Measurements from ENCODE around the gene PEX13.

The PEX13 gene

DNA sequence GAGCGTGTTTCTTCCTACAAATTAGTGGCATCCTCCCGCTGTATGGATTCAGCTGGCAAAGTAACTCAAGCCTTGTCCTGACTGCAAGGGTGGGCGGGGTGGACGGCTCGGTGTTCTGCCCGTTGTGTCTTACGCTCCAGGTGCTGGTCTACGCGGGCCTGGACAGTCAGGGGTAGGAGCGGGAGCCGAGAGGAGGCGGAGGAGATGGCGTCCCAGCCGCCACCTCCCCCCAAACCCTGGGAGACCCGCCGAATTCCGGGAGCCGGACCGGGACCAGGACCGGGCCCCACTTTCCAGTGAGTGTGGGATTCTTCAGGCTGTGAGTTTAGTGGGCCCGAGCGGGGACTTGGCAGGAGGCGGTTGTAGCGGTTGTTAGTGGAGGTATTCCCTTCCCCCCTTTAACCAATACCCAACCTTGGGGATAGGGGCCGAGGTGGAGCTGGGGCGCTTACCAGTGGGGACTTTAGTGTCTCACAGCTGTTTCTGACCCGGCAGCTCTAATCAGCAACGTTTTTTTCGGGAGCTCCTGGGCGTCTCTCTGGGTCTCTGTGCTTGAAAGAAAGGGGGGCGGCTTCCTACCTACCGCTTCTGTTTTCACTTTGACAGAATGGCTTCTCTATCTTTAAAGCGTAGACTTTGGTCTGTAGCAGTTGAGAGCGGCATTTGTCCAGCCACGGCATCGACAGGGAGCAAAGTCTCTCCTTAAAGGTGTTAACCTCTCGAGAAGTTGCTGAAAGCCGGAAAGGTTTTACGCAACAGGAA is at the start of gene PEX13, which contains the start of gene PUS10 (continued):
- TF ChIP-seq ZNF776 (tag by site-specific recombination; IDR thresholded peaks at IDR 0.05; ENCODE audit: borderline replicate concordance) (no peak), ZNF549 (tag by site-specific recombination; IDR thresholded peaks at IDR 0.05) (no peak), OSR2 (tag by site-specific recombination; IDR thresholded peaks at IDR 0.05) (no peak), ZNF362 (tag by site-specific recombination; IDR thresholded peaks at IDR 0.05) (no peak), ZNF510 (tag by site-specific recombination; IDR thresholded peaks at IDR 0.05; ENCODE audit: insufficient replicate concordance) (no peak), ZBTB44 (tag by site-specific recombination; IDR thresholded peaks at IDR 0.05) (no peak), ZNF26 (tag by site-specific recombination; IDR thresholded peaks at IDR 0.05) (no peak), GLI4 (tag by site-specific recombination; IDR thresholded peaks at IDR 0.05) (no peak), ZNF280D (tag by site-specific recombination; IDR thresholded peaks at IDR 0.05) (no peak), SP2 (tag by site-specific recombination; IDR thresholded peaks at IDR 0.05) (no peak; the same call in 1 of the 2 replicates), SCRT2 (tag by site-specific recombination; IDR thresholded peaks at IDR 0.05) (no peak), ZBTB1 (tag by site-specific recombination; IDR thresholded peaks at IDR 0.05) (no peak), ZNF37A (tag by site-specific recombination; IDR thresholded peaks at IDR 0.05) (no peak)
- TF ChIP-seq, protein P1, sequence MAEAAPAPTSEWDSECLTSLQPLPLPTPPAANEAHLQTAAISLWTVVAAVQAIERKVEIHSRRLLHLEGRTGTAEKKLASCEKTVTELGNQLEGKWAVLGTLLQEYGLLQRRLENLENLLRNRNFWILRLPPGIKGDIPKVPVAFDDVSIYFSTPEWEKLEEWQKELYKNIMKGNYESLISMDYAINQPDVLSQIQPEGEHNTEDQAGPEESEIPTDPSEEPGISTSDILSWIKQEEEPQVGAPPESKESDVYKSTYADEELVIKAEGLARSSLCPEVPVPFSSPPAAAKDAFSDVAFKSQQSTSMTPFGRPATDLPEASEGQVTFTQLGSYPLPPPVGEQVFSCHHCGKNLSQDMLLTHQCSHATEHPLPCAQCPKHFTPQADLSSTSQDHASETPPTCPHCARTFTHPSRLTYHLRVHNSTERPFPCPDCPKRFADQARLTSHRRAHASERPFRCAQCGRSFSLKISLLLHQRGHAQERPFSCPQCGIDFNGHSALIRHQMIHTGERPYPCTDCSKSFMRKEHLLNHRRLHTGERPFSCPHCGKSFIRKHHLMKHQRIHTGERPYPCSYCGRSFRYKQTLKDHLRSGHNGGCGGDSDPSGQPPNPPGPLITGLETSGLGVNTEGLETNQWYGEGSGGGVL (tag by site-specific recombination; IDR thresholded peaks at IDR 0.05) = peak; percentile 30
- TF ChIP-seq, protein P2, sequence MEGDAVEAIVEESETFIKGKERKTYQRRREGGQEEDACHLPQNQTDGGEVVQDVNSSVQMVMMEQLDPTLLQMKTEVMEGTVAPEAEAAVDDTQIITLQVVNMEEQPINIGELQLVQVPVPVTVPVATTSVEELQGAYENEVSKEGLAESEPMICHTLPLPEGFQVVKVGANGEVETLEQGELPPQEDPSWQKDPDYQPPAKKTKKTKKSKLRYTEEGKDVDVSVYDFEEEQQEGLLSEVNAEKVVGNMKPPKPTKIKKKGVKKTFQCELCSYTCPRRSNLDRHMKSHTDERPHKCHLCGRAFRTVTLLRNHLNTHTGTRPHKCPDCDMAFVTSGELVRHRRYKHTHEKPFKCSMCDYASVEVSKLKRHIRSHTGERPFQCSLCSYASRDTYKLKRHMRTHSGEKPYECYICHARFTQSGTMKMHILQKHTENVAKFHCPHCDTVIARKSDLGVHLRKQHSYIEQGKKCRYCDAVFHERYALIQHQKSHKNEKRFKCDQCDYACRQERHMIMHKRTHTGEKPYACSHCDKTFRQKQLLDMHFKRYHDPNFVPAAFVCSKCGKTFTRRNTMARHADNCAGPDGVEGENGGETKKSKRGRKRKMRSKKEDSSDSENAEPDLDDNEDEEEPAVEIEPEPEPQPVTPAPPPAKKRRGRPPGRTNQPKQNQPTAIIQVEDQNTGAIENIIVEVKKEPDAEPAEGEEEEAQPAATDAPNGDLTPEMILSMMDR (tag by site-specific recombination; IDR thresholded peaks at IDR 0.05) = no peak
- TF ChIP-seq, protein P3, sequence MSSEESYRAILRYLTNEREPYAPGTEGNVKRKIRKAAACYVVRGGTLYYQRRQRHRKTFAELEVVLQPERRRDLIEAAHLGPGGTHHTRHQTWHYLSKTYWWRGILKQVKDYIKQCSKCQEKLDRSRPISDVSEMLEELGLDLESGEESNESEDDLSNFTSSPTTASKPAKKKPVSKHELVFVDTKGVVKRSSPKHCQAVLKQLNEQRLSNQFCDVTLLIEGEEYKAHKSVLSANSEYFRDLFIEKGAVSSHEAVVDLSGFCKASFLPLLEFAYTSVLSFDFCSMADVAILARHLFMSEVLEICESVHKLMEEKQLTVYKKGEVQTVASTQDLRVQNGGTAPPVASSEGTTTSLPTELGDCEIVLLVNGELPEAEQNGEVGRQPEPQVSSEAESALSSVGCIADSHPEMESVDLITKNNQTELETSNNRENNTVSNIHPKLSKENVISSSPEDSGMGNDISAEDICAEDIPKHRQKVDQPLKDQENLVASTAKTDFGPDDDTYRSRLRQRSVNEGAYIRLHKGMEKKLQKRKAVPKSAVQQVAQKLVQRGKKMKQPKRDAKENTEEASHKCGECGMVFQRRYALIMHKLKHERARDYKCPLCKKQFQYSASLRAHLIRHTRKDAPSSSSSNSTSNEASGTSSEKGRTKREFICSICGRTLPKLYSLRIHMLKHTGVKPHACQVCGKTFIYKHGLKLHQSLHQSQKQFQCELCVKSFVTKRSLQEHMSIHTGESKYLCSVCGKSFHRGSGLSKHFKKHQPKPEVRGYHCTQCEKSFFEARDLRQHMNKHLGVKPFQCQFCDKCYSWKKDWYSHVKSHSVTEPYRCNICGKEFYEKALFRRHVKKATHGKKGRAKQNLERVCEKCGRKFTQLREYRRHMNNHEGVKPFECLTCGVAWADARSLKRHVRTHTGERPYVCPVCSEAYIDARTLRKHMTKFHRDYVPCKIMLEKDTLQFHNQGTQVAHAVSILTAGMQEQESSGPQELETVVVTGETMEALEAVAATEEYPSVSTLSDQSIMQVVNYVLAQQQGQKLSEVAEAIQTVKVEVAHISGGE (tag by site-specific recombination; conservative IDR thresholded peaks at IDR 0.05; ENCODE audit: low read depth) = no peak
- TF ChIP-seq, protein P4, sequence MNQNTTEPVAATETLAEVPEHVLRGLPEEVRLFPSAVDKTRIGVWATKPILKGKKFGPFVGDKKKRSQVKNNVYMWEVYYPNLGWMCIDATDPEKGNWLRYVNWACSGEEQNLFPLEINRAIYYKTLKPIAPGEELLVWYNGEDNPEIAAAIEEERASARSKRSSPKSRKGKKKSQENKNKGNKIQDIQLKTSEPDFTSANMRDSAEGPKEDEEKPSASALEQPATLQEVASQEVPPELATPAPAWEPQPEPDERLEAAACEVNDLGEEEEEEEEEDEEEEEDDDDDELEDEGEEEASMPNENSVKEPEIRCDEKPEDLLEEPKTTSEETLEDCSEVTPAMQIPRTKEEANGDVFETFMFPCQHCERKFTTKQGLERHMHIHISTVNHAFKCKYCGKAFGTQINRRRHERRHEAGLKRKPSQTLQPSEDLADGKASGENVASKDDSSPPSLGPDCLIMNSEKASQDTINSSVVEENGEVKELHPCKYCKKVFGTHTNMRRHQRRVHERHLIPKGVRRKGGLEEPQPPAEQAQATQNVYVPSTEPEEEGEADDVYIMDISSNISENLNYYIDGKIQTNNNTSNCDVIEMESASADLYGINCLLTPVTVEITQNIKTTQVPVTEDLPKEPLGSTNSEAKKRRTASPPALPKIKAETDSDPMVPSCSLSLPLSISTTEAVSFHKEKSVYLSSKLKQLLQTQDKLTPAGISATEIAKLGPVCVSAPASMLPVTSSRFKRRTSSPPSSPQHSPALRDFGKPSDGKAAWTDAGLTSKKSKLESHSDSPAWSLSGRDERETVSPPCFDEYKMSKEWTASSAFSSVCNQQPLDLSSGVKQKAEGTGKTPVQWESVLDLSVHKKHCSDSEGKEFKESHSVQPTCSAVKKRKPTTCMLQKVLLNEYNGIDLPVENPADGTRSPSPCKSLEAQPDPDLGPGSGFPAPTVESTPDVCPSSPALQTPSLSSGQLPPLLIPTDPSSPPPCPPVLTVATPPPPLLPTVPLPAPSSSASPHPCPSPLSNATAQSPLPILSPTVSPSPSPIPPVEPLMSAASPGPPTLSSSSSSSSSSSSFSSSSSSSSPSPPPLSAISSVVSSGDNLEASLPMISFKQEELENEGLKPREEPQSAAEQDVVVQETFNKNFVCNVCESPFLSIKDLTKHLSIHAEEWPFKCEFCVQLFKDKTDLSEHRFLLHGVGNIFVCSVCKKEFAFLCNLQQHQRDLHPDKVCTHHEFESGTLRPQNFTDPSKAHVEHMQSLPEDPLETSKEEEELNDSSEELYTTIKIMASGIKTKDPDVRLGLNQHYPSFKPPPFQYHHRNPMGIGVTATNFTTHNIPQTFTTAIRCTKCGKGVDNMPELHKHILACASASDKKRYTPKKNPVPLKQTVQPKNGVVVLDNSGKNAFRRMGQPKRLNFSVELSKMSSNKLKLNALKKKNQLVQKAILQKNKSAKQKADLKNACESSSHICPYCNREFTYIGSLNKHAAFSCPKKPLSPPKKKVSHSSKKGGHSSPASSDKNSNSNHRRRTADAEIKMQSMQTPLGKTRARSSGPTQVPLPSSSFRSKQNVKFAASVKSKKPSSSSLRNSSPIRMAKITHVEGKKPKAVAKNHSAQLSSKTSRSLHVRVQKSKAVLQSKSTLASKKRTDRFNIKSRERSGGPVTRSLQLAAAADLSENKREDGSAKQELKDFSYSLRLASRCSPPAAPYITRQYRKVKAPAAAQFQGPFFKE (tag by site-specific recombination; IDR thresholded peaks at IDR 0.05; ENCODE audit: borderline replicate concordance) = no peak
